CD4-positive, alpha-beta T cell treated with Interleukin-15 for 1 hour (primary cell): ENCODE measurements around the gene DSE.

ENCODE experiments used
- DNase-seq: peaks from one replicate; pipeline ENCODE4 v3.0.0-alpha.2; 2020

Gene DSE

GRCh38 chr6:116389357-116389756, 18.6 kb downstream of the DSE start:
- no peak for DNase-seq

GRCh38 chr6:116390581-116390980, 19.8 kb downstream of the DSE start:
- no peak for DNase-seq

- peak; percentile 37 for DNase-seq
These were observed 21.6 kb downstream of the DSE start for GRCh38 chr6:116392132-116393013.

GRCh38 chr6:116393430-116393829, 22.7 kb downstream of the DSE start:
- DNase-seq = no peak

- no peak for DNase-seq
These were observed 24.9 kb downstream of the DSE start for GRCh38 chr6:116395647-116396046.

GRCh38 chr6:116396441-116396840, 25.7 kb downstream of the DSE start:
- DNase-seq = no peak

GRCh38 chr6:116397914-116398313, 27.2 kb downstream of the DSE start:
- DNase-seq = no peak

- DNase-seq = no peak
These were observed 27.7 kb downstream of the DSE start for GRCh38 chr6:116398316-116399010.

- DNase-seq = no peak
These were observed 28.5 kb downstream of the DSE start for GRCh38 chr6:116399287-116399686.

- DNase-seq = no peak
These were observed 29.6 kb downstream of the DSE start for GRCh38 chr6:116400328-116400727.

- no peak for DNase-seq
These were observed 31.6 kb downstream of the DSE start for GRCh38 chr6:116402108-116402937.

- DNase-seq = no peak
These were observed 32.5 kb downstream of the DSE start for GRCh38 chr6:116403205-116403604.

GRCh38 chr6:116404696-116405095, 33.9 kb downstream of the DSE start:
- DNase-seq = no peak

- DNase-seq = no peak
These were observed 34.4 kb downstream of the DSE start for GRCh38 chr6:116405138-116405537.

- no peak for DNase-seq
These were observed 35.1 kb downstream of the DSE start for GRCh38 chr6:116405652-116406356.

GRCh38 chr6:116406678-116407345, 36.1 kb downstream of the DSE start:
- no peak for DNase-seq

- DNase-seq = no peak
These were observed 37.7 kb downstream of the DSE start for GRCh38 chr6:116408491-116408890.

GRCh38 chr6:116409756-116410155, 39.0 kb downstream of the DSE start:
- peak; percentile 36 for DNase-seq

GRCh38 chr6:116411284-116411623, 40.5 kb downstream of the DSE start:
- no peak for DNase-seq

GRCh38 chr6:116412270-116412669, 41.5 kb downstream of the DSE start:
- DNase-seq = no peak

- DNase-seq = no peak
These were observed 42.6 kb downstream of the DSE start for GRCh38 chr6:116413357-116413756.

GRCh38 chr6:116417661-116418060, 46.9 kb downstream of the DSE start:
- no peak for DNase-seq
